ENCODE data around the gene RIC1. TPM values are rescaled to one million over a fixed set of nuclear protein-coding genes. Genes with fewer than 3 reads are reported as not detected.
"Not testable (repeated sequence)": the region's sequence is repeated elsewhere in the genome, so short reads cannot be mapped to it uniquely, and the experiment has no call there.

Gene RIC1
- total RNA-seq, 1 experiment from 2014 or later = 18.6 TPM

DNA sequence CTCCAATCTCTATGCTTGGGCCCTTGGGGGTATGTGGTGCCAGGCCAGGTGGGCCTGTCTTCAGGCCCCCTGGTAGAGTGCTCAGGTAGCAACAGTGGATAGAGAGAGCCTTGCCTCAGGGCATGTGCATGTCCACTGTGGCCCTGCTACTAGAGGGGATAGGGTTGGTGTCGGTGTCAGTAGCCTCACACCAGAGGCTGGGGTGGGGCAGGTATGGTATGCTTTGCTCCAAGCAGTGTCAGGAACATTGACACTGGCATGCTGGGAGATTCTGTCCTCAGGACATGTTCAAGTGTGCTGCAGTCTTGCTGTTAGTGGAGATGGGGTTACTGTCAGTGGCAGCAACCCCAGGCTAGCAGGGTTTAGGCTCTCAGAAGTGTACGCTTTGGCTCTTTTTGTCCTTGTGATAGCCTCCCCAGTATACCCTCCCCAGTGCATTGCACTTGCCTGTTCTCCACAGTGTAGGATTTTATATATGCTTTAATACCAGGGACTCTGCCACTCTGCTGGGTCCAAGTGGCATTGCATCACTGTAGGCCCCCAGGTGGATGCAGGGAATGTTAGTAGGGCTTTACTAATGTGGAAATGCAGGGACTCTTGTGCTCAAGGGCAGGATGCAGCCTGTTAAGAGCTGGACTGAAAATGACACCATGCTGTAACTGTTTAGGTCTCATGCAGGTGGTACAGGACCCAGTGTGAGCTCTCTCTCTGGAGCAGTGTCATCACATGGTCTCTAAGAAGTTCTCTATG lies 21.6 kb downstream of the RIC1 start:
- intact Hi-C loops (cut with micrococcal nuclease; ENCODE audit: unreplicated experiment) = no loop called here
- Histone ChIP-seq H3K4me1 (no peaks in the 10 kb centered on the region), H3K27me3 (replicated peaks; ENCODE audit: control insufficient read depth, insufficient read depth, low read length) (no peaks in the 10 kb centered on the region), H3K36me3 (ENCODE audit: control insufficient read depth, insufficient read depth, low read length) (no peaks in the 10 kb centered on the region), H3K9me3 (peaks cover 12% of the 10 kb centered on the region), H3K4me3 (ENCODE audit: low read depth, low read length) (no peak overlapping the region)
- Mint-ChIP-seq H3K4me3 (ENCODE audit: unreplicated experiment) (no peak overlapping the region), H3K27ac (ENCODE audit: unreplicated experiment) (no peak overlapping the region), H3K36me3 (ENCODE audit: insufficient read depth, unreplicated experiment) (peaks cover 10% of the 10 kb centered on the region), H3K27me3 (ENCODE audit: insufficient read depth, unreplicated experiment) (no peaks in the 10 kb centered on the region), H3K4me1 (ENCODE audit: low read depth, unreplicated experiment) (no peaks in the 10 kb centered on the region), H3K9me3 (ENCODE audit: unreplicated experiment) (peaks cover 16% of the 10 kb centered on the region)
- POLR2A ChIA-PET = interaction anchor here (0.7 kb wide), 1 partner anchor 17 kb away, joined by 4 read pairs; no protein-coding TSS in a partner anchor
- DNase-seq = no peak
- CTCF ChIA-PET = no interaction called here
- no TSS peak for BruUV-seq (replicated peaks)
- TF ChIP-seq, protein P1, sequence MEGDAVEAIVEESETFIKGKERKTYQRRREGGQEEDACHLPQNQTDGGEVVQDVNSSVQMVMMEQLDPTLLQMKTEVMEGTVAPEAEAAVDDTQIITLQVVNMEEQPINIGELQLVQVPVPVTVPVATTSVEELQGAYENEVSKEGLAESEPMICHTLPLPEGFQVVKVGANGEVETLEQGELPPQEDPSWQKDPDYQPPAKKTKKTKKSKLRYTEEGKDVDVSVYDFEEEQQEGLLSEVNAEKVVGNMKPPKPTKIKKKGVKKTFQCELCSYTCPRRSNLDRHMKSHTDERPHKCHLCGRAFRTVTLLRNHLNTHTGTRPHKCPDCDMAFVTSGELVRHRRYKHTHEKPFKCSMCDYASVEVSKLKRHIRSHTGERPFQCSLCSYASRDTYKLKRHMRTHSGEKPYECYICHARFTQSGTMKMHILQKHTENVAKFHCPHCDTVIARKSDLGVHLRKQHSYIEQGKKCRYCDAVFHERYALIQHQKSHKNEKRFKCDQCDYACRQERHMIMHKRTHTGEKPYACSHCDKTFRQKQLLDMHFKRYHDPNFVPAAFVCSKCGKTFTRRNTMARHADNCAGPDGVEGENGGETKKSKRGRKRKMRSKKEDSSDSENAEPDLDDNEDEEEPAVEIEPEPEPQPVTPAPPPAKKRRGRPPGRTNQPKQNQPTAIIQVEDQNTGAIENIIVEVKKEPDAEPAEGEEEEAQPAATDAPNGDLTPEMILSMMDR (IDR thresholded peaks at IDR 0.05; ENCODE audit: insufficient read depth in 1 of 2, low read depth in 1 of 2, low read length in 1 of 2, severe bottlenecking in 1 of 2, unreplicated experiment in 1 of 2) = no peak

DNA sequence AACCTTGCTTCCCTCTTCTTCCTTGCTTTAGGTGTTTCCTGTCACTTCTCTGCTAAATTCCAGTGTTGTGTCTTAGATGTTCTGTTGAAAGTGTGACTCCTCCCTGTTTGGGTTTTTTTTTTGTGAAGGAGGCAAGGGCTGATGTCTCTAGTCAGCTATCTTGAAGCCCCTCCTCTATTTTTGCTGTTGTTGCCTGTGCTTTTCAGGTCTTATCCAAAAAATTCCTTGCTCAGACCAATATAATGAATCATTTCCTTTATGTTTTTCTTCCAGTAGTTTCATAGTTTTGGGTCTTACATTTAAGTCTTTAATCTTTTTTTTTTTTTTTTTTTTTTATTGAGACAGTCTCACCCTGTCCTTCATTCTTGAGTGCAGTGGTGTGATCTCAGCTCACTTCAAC lies 22.3 kb downstream of the RIC1 start:
- ChIA-PET POLR2A (interaction anchor here (0.7 kb wide), 1 partner anchor 18 kb away, joined by 4 read pairs; no protein-coding TSS in a partner anchor), CTCF (no interaction called here)
- Mint-ChIP-seq H3K36me3 (ENCODE audit: insufficient read depth, unreplicated experiment) (peaks cover 10% of the 10 kb centered on the region), H3K4me3 (ENCODE audit: unreplicated experiment) (no peak overlapping the region), H3K27me3 (ENCODE audit: insufficient read depth, unreplicated experiment) (no peaks in the 10 kb centered on the region), H3K27ac (ENCODE audit: unreplicated experiment) (no peak overlapping the region), H3K9me3 (ENCODE audit: unreplicated experiment) (peaks cover 16% of the 10 kb centered on the region), H3K4me1 (ENCODE audit: low read depth, unreplicated experiment) (no peaks in the 10 kb centered on the region)
- H3K36me3 ChIP-seq (ENCODE audit: control insufficient read depth, insufficient read depth, low read length) = no peaks in the 10 kb centered on the region
- H3K9me3 ChIP-seq = peaks cover 12% of the 10 kb centered on the region
- no peaks in the 10 kb centered on the region for H3K27me3 ChIP-seq (replicated peaks; ENCODE audit: control insufficient read depth, insufficient read depth, low read length)
- H3K4me3 ChIP-seq (ENCODE audit: low read depth, low read length) = no peak overlapping the region
- BruUV-seq (replicated peaks) = no TSS peak
- no peaks in the 10 kb centered on the region for H3K4me1 ChIP-seq
- TF ChIP-seq, protein P1 (IDR thresholded peaks at IDR 0.05; ENCODE audit: insufficient read depth in 1 of 2, low read depth in 1 of 2, low read length in 1 of 2, severe bottlenecking in 1 of 2, unreplicated experiment in 1 of 2) = no peak
- no peak for DNase-seq
- intact Hi-C loops (cut with micrococcal nuclease; ENCODE audit: unreplicated experiment) = no loop called here

DNA sequence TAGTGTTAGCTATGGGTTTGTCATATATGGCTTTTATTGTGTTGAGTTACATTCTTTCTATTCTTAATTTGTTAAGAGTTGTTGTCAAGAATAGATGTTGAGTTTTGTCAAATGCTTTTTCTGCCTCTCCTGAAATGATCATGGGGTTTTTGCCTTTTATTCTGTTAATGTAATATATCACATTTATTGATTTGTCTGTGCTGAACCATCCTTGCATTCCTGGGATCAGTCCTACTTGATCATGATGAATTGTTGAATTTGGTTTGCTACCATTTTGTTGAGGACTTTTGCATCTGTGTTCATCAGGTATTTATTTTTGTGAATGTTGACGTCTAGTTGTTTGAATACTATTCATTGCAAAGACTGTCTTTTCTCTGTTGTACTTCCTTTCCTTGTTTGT lies 23.9 kb downstream of the RIC1 start:
- peaks cover 16% of the 10 kb centered on the region for H3K9me3 Mint-ChIP-seq (ENCODE audit: unreplicated experiment)
- Histone ChIP-seq H3K27me3 (replicated peaks; ENCODE audit: control insufficient read depth, insufficient read depth, low read length) (no peaks in the 10 kb centered on the region), H3K4me3 (ENCODE audit: low read depth, low read length) (no peak overlapping the region), H3K36me3 (ENCODE audit: control insufficient read depth, insufficient read depth, low read length) (no peaks in the 10 kb centered on the region), H3K9me3 (peaks cover 12% of the 10 kb centered on the region), H3K4me1 (no peaks in the 10 kb centered on the region)
- DNase-seq = no peak
- CTCF ChIA-PET = no interaction called here
- POLR2A ChIA-PET = no interaction called here
- intact Hi-C loops (cut with micrococcal nuclease; ENCODE audit: unreplicated experiment) = no loop called here
- no peak overlapping the region for H3K4me3 Mint-ChIP-seq (ENCODE audit: unreplicated experiment)
- H3K27ac Mint-ChIP-seq (ENCODE audit: unreplicated experiment) = no peak overlapping the region
- no peaks in the 10 kb centered on the region for H3K4me1 Mint-ChIP-seq (ENCODE audit: low read depth, unreplicated experiment)
- peaks cover 10% of the 10 kb centered on the region for H3K36me3 Mint-ChIP-seq (ENCODE audit: insufficient read depth, unreplicated experiment)
- no TSS peak for BruUV-seq (replicated peaks)
- no peaks in the 10 kb centered on the region for H3K27me3 Mint-ChIP-seq (ENCODE audit: insufficient read depth, unreplicated experiment)
- TF ChIP-seq, protein P1 (IDR thresholded peaks at IDR 0.05; ENCODE audit: insufficient read depth in 1 of 2, low read depth in 1 of 2, low read length in 1 of 2, severe bottlenecking in 1 of 2, unreplicated experiment in 1 of 2) = no peak

DNA sequence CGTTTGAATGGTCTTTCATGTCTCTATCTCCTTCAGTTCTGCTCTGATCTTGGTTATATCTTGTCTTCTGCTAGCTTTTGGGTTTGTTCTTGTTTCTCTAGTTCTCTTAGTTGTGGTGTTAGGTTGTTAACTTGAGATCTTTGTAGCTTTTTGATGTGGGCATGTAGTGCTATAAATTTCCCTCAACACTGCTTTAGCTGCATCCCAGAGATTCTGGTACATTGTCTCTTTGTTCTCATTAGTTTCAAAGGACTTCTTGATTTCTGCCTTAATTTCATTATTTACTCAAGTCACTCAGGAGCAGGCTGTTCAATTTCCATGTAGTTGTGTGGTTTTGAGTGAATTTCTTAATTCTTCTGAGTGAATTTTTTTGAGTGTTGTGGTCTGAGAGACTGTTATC lies 33.9 kb downstream of the RIC1 start:
- DNase-seq; H3K27me3 ChIP-seq (replicated peaks; ENCODE audit: control insufficient read depth, insufficient read depth, low read length); BruUV-seq (replicated peaks); H3K27ac Mint-ChIP-seq (ENCODE audit: unreplicated experiment); H3K9me3 ChIP-seq; H3K36me3 ChIP-seq (ENCODE audit: control insufficient read depth, insufficient read depth, low read length); H3K4me3 ChIP-seq (ENCODE audit: low read depth, low read length); intact Hi-C loops (cut with micrococcal nuclease; ENCODE audit: unreplicated experiment); CTCF ChIA-PET; H3K4me3 Mint-ChIP-seq (ENCODE audit: unreplicated experiment); POLR2A ChIA-PET; H3K4me1 ChIP-seq; H3K27me3 Mint-ChIP-seq (ENCODE audit: insufficient read depth, unreplicated experiment): not testable (repeated sequence)
- Mint-ChIP-seq H3K4me1 (ENCODE audit: low read depth, unreplicated experiment) (peaks cover 12% of the 10 kb centered on the region), H3K36me3 (ENCODE audit: insufficient read depth, unreplicated experiment) (peaks cover 23% of the 10 kb centered on the region), H3K9me3 (ENCODE audit: unreplicated experiment) (peaks cover 19% of the 10 kb centered on the region)

Measured in Caco-2 (cell line).